ENCODE results near the gene SPSB1.

SPSB1 gene

DNA sequence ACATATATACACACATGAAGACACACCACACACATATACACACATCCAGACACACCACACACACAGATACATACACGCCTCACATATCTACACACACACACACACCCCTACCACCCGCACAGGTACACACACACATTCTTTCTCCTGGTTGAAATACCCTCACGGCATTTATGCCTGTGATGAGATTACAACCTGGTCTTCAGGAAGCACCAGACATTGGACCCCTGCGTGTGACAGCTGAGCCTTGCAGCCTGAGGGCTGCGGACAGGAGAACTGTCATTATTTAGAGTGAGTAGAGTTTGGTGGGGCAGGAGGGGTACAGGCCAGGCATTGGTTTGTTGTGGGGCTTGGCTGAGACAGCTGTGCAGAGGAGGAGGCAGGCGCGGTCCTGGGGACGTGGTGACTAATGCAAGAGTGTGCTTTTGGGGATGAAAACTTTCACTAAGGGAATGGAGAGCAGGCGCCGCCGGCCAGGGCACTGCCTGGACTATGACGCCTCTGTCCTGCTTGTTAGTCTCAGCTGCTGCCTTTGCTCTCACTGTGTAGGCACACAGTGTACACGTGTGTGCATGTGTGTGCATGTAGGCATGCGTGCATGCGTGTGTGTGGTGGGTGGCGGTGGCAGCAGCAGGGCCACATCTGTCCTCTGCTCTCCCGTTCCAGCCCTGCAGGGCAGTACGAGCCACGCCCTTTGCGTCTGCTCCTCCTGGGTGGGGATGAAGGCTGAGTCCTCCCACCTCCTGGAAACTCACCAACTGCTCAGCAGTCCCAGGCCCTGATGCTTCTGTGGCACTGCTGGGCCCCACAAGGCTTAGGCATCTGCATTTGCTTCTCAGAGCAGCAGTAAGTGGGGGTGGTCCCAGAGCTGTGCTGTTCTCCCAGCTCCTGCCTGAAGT is 57.6 kb downstream of the SPSB1 start:
- TF ChIP-seq, protein P1, sequence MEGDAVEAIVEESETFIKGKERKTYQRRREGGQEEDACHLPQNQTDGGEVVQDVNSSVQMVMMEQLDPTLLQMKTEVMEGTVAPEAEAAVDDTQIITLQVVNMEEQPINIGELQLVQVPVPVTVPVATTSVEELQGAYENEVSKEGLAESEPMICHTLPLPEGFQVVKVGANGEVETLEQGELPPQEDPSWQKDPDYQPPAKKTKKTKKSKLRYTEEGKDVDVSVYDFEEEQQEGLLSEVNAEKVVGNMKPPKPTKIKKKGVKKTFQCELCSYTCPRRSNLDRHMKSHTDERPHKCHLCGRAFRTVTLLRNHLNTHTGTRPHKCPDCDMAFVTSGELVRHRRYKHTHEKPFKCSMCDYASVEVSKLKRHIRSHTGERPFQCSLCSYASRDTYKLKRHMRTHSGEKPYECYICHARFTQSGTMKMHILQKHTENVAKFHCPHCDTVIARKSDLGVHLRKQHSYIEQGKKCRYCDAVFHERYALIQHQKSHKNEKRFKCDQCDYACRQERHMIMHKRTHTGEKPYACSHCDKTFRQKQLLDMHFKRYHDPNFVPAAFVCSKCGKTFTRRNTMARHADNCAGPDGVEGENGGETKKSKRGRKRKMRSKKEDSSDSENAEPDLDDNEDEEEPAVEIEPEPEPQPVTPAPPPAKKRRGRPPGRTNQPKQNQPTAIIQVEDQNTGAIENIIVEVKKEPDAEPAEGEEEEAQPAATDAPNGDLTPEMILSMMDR (conservative IDR thresholded peaks at IDR 0.05; ENCODE audit: low read depth, low read length): no peak
- DNase-seq (ENCODE audit: low read depth): no peak

DNA sequence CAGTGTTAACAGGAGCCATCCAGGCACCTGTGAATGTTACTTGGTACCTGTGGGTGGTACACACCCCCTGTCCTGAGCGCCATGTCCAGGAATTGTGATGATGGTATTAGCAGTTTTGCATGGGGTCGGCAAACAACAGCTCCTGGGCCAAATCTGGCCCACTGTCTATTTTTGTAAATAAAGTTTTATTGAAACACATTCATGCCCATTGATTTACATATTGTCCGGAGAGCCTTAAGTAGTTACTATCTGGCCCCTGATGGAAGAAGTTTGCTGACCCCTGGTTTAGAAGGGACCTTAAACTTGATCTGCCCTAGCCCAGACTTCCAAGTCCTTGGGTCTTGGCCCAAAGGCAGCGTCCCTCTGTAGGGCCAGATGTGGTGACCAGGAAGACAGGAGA is 58.3 kb downstream of the SPSB1 start:
- TF ChIP-seq, protein P1 (conservative IDR thresholded peaks at IDR 0.05; ENCODE audit: low read depth, low read length): no peak
- no peak for DNase-seq (ENCODE audit: low read depth)
- no peak overlapping the region for H3K4me3 ChIP-seq (ENCODE audit: low read length)

More for the DNA sequence above, 57.6 kb downstream of the SPSB1 start:
- no peak overlapping the region for H3K4me3 ChIP-seq (ENCODE audit: low read length)

DNA sequence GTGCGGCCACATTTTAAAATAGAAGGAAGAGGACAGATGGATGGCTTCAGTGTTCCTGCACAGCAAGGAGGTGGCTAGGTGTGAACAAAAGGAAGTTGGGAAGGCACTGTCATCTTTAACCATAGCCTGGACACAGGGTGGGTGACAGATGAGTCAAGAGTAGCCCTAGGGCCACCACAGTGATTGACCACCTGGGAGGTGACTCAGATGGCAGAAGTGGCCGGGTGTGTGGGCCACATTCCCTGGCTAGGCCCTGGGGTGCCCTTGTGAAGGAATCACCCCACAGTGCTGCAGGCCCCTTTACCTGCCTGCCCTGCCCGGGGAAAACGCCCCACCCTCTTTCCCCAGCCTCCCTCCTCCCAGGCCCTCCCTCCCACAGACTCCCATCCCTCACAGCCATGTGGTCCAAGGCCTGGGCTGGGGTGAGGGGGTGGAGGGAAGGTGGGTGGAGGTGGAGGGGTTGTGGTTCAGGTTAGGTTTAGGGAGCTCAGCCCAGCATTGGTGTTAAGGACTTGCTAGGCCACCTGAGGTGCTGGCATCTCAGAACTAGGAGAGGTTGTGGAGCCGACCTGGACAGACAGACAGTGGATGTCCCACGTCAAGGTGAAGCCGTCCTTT is 59.1 kb downstream of the SPSB1 start:
- H3K4me3 ChIP-seq (ENCODE audit: low read length): no peak overlapping the region
- TF ChIP-seq, protein P1 (conservative IDR thresholded peaks at IDR 0.05; ENCODE audit: low read depth, low read length): no peak
- no peak for DNase-seq (ENCODE audit: low read depth)

DNA sequence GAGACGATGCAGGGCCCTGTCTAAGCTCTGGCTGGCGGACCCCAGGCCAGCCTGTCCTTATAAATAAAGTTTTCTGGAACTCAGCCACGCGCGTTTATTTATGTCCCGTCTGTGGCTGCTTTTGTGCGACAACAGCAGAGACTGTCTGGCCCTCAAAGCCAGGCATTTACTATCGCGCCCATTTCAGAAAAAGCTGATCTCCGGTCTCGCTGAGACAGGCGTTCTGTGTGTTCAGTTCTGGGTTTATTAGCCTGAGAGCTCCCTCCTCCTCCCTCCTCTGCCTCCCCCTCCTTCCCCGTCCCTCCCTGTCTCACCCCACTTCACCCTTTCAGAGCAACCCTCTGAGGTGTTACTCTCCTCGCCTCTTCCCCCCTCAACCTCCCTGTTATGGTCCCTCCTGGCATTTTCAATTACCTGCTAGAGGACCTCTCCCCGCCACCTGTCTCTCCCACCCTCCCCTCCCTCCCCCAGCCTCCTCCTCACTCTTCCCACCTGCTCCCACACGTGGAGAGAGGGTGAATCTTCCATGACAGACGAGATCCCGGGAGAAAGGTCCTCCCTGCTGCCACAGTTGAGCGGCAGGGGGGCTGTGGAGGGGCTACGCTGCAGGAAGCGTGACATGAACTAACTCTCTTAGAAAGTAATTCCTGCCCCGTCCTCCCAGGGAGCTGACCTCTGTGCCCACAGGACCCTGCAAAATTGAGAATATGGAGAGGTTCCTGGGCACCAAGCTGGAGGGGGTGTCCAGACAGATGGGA is 59.9 kb downstream of the SPSB1 start:
- no peak overlapping the region for H3K4me3 ChIP-seq (ENCODE audit: low read length)
- no peak for DNase-seq (ENCODE audit: low read depth)
- TF ChIP-seq, protein P1 (conservative IDR thresholded peaks at IDR 0.05; ENCODE audit: low read depth, low read length): no peak

DNA sequence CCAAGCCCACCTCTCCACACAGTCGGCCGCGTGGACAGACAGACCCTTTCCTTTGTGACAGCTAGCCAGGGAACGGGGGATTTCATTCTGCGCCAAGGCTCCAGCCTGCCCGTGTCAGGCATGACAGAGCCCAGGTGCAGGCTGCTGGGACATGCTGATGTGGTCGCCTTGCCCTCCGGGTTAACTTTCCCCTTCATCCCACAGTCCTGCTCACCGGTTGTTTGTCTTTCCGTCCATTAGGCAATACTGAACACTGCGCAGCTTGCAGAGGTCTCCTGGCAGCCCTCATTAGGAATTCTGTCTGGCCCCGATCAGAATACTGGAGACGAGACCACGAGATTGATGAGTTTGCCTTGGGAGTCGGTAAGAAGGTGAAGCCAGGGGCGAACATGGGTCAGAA is 62.8 kb downstream of the SPSB1 start:
- no peak overlapping the region for H3K4me3 ChIP-seq (ENCODE audit: low read length)
- TF ChIP-seq, protein P1 (conservative IDR thresholded peaks at IDR 0.05; ENCODE audit: low read depth, low read length): no peak
- DNase-seq (ENCODE audit: low read depth): no peak

DNA sequence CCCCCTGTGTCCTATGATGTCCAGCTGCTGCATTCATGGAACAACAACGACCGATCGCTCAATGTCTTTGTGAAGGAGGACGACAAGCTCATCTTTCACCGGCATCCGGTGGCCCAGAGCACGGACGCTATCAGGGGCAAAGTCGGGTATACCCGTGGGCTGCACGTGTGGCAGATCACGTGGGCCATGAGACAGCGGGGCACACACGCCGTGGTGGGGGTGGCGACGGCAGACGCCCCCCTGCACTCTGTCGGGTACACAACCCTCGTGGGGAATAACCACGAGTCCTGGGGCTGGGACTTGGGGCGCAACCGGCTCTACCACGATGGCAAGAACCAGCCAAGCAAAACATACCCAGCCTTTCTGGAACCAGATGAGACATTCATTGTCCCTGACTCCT is 63.3 kb downstream of the SPSB1 start:
- no peak for DNase-seq (ENCODE audit: low read depth)
- H3K4me3 ChIP-seq (ENCODE audit: low read length): no peak overlapping the region
- TF ChIP-seq, protein P1 (conservative IDR thresholded peaks at IDR 0.05; ENCODE audit: low read depth, low read length): no peak
